HK-2 (cell line): Measurements from ENCODE around the gene MYL12A.
A peak's percentile ranks its signal among the peaks of the same experiment; 100 is the strongest.

Experiments used
- DNase-seq: peaks from one replicate; pipeline ENCODE4 v3.0.0-alpha.2; 2018; ENCODE audit not compliant: unreplicated experiment

MYL12A gene

GRCh38 chr18:3281456-3282400, 34.1 kb downstream of the MYL12A start:
- DNase-seq = no peak

- DNase-seq = no peak
Observed at GRCh38 chr18:3283253-3283863, 35.8 kb downstream of the MYL12A start.

- DNase-seq = no peak
Observed at GRCh38 chr18:3283908-3284307, 36.3 kb downstream of the MYL12A start.

DNA sequence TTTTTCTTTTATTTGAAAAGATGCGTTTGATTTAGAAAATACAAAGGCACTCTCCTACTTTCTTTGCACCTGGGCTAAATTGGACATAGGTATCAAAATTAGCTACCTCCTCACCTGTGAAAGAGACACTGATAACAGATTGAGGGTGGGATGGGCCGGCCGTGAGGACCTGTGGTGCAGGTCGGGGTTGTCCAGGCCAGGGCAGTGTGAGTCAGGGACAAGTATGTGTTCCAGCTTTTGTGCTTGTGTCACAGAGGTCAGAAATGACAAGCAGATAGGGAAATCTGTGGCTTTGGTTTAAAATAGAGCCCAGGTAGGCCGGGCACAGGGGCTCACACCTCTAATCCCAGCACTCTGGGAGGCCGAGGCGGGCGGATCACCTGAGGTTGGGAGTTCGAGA, 36.9 kb downstream of the MYL12A start:
- no peak for DNase-seq

DNA sequence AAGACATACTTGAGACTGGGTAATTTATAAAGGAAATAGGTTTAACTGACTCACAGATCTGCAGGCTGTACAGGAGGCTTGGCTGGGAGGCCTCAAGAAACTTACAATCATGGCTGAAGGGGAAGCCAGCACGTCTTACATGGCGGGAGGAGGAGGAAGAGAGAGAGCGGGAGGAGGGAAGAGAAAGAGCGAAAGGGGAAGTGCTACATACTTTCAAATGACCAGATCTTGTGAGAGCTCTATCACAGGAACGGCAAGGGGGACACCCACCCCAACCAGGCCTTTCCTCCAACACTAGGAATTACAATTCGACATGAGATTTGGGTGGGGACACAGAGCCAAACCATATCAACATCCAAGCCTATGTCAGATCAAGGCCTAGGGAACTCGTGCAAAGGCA, 38.6 kb downstream of the MYL12A start:
- DNase-seq = no peak

DNA sequence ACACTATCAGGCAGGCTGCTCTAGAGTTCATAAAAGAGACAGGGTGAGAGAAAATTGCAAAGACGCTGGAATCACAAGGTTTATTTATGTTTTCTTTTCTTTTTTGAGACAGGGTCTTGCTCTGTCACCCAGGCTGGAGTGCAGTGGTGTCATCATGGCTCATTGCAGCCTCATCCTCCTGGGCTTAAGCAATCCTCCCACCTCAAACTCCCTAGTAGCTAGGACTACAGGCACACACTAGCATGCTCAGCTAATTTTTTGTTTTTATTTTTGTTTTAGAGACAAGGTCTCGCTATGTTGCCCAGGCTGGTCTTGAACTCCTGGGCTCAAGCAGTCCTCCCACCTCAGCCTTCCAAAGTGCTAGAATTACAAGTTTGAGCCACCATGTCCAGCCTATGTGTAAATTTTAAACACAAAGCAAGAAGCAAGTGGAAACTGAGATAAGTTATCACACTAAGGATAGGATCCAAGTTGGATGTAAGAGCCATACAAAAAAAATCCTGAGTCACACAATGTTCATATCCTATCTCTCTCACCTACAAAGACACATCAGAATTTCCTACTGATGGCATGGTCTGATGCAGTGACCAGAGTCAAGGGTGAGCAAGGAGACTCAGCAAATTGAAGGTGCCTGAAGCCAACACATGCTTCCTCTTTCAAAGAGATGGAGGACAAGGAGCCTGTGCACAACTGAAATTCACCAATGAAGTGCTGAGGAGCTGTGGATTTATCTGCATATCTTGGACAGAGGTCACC, 45.8 kb downstream of the MYL12A start:
- DNase-seq = no peak

DNA sequence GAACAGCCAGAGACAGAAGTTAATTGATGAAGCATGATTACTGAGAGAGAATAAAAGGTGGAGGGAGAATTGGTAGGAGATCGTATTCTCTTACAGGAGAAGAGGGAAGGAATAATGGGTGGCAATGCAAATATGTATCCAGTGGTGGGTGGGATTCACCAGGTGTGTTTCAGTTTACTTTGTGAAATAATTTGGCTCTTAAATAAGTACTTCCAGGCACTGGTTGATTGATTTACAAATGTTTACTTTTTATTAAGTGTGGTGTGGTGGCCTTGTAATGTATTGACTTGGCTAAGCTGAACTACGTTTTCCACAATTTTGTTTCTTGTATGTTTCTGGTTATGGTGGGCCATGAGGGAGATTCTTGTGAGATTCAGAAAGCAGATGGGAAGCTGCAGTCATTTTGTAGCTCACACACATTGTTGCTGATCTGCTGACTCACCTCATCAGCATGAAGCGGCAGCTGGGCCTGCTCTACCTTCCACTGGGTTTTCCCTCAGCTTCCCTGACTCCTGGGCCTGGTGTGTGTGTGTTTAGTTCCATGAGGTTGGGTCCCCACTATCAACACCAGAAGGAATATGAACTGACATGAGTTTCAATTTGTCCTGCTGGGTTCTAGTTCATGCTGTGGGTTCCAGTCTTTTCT, 47.0 kb downstream of the MYL12A start:
- DNase-seq = no peak

GRCh38 chr18:3297025-3297984, 49.7 kb downstream of the MYL12A start:
- peak; percentile 88 for DNase-seq

GRCh38 chr18:3304832-3305231, 57.2 kb downstream of the MYL12A start:
- DNase-seq = no peak

GRCh38 chr18:3305354-3305762, 57.8 kb downstream of the MYL12A start:
- no peak for DNase-seq
